ENCODE measurements around the gene NFATC3. TPM values are rescaled to one million over a fixed set of nuclear protein-coding genes. Genes with fewer than 3 reads are reported as not detected.

NFATC3 gene
- total RNA-seq, 1 donor = 32.8 TPM

DNA sequence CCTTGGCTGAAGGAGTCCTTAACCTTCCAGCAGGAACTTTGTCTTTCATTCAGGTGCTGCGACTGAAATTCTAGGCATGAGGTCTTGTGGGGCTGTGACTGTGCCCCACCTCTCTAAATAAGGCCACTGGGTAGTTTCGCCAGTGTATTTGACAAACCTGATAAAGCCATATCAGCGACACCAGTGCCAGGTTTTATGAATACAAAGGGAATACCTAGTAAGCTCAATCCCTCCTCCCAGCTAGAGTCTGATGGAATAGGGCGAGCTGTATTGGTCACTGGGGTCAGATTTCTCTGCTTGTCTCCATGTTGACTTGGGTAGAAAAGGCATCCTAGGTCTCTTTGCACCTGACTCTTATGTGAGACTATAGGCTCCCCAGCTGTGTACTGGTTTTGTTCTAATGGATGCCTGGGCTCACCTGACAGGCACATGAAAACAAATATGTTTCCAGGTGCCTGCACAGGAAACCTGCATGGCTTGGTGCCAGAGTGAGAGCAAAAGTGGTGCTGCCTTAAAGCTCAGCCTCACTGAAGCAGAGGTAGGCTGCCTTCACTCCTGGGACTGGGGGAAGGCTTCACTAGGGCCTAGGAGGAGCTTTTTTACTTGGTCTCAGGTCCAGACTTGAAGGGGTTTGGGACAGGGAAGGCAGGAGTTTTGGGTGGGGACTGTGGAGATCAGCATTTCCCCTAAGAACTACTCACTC, 187.5 kb downstream of the NFATC3 start:
- TF ChIP-seq, protein P1, sequence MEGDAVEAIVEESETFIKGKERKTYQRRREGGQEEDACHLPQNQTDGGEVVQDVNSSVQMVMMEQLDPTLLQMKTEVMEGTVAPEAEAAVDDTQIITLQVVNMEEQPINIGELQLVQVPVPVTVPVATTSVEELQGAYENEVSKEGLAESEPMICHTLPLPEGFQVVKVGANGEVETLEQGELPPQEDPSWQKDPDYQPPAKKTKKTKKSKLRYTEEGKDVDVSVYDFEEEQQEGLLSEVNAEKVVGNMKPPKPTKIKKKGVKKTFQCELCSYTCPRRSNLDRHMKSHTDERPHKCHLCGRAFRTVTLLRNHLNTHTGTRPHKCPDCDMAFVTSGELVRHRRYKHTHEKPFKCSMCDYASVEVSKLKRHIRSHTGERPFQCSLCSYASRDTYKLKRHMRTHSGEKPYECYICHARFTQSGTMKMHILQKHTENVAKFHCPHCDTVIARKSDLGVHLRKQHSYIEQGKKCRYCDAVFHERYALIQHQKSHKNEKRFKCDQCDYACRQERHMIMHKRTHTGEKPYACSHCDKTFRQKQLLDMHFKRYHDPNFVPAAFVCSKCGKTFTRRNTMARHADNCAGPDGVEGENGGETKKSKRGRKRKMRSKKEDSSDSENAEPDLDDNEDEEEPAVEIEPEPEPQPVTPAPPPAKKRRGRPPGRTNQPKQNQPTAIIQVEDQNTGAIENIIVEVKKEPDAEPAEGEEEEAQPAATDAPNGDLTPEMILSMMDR (IDR thresholded peaks at IDR 0.05; ENCODE audit: insufficient read depth, low read depth, low read length) = no peak
- H3K4me3 ChIP-seq (ENCODE audit: low read depth, low read length) = no peak overlapping the region
- no peak for DNase-seq (ENCODE audit: low read depth)

DNA sequence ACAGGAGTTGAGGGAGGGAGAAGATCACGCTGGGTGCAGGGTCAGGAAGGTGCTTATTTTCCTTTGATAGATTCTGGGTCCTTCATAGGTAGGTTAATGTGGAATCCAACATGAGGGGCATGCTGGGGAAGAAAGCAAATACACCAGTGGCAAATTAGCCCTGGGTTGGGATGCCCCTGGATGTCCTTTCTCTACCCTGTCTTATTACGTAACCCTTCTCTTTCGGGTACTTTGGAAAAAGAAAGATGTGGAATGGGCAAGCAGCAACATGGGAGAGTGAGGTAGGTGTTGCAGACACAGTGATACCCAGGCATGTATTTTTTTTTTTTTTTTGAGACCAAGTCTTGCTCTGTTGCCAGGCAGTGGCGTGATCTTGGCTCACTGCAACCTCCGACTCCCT, 188.3 kb downstream of the NFATC3 start:
- TF ChIP-seq, protein P1 (IDR thresholded peaks at IDR 0.05; ENCODE audit: insufficient read depth, low read depth, low read length) = no peak
- DNase-seq (ENCODE audit: low read depth) = no peak
- no peak overlapping the region for H3K4me3 ChIP-seq (ENCODE audit: low read depth, low read length)

DNA sequence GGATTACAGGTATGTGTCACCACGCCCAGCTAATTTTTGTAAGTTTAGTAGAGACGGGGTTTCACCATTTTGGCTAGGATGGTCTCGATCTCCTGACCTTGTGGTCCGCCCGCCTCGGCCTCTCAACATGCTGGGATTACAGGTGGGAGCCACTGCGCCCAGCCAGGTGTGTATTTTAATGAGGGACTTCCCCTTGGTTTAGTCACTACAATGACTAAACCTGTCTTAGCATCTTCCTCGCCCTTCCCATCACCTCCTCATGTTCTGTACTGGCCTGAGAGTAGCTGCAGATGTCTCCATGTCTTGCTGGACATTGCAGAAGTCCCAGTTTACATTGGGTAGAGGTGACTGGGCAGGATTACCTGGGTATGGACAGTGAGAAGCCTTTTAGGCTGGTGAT, 188.7 kb downstream of the NFATC3 start:
- no peak for DNase-seq (ENCODE audit: low read depth)
- TF ChIP-seq, protein P1 (IDR thresholded peaks at IDR 0.05; ENCODE audit: insufficient read depth, low read depth, low read length) = no peak
- H3K4me3 ChIP-seq (ENCODE audit: low read depth, low read length) = no peak overlapping the region

DNA sequence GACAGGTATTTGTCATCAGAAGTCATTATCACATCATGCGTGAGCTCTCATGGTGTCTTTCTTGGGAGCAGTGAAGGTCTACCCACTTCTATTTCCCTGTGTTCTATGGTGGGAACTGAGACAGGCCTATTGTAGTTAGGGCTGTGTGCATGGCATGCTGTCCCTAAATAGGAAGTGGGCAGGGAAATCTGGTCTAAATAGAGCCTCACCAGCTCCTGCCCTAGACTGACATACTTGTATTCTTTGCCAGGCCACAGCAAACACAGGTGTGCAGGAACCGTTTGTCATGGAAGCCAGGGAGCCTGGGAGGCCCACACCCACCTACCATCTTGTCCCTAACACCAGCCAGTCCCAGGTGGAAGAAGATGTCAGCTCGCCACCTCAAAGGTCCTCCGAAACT, 189.3 kb downstream of the NFATC3 start:
- H3K4me3 ChIP-seq (ENCODE audit: low read depth, low read length) = no peak overlapping the region
- DNase-seq (ENCODE audit: low read depth) = no peak
- TF ChIP-seq, protein P1 (IDR thresholded peaks at IDR 0.05; ENCODE audit: insufficient read depth, low read depth, low read length) = no peak

DNA sequence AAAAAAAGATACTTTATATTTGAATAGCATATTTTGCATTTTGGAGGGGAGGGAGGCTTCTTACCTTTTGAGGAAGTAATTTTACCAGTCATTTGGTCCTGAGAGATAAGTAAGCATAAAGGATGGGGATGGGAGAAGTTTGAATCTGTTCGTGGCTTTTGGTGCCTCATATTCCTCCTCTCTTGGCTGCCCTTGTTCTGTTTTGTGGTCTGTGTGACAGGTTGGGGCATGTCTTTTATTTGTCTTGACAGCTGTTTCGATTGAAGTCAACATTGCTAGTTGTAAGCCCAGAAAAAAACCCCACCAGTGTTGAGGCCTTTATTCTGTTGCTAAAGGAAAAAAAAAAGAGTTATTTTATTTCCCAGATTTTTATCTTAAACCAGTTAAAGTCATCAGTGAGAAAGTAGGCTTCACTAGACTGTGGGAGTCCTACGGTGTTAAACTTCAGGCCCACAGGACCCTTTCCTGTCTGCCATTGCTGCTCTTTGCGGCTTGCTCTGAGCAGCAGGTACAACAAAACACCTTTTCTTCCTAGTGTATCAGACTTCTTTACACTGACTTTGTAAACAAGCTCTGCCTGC, 190.5 kb downstream of the NFATC3 start:
- H3K4me3 ChIP-seq (ENCODE audit: low read depth, low read length) = no peak overlapping the region
- no peak for DNase-seq (ENCODE audit: low read depth)
- TF ChIP-seq, protein P1 (IDR thresholded peaks at IDR 0.05; ENCODE audit: insufficient read depth, low read depth, low read length) = no peak

DNA sequence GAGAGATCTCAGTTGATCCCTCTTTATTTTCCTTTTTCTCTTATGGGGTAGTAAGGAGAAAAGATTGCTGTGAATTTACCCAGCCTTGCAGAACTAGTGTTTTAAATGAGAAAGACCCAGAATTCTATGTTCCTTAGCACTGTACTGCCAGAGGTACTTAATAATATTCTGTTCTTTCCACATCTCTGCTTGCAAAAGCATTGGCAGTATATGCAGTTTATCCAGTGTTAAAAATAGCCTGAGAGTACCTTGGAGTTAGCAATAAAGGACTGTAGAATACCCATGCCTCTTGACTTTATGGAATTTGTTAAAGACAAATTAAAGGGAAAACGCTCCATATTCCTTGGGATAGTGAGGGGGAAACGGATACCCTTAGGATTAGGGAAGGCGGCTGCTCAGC, 191.1 kb downstream of the NFATC3 start:
- TF ChIP-seq, protein P1 (IDR thresholded peaks at IDR 0.05; ENCODE audit: insufficient read depth, low read depth, low read length) = no peak
- DNase-seq (ENCODE audit: low read depth) = no peak
- H3K4me3 ChIP-seq (ENCODE audit: low read depth, low read length) = no peak overlapping the region

Small RNA genes lying within 50 kb of the gene (small RNA-seq; reads per million reads assigned to genes)
- gene RF00019 (not detected), gene RF00554 (not detected)

Other genes with a start within 250 kb of the NFATC3 start
- 24.8 and 28.9 TPM in 2 replicates for gene THAP11, start 243.1 kb upstream of the NFATC3 start, total RNA-seq
- gene NUTF2, start 238.4 kb upstream of the NFATC3 start, total RNA-seq = 255 and 342 TPM in 2 replicates
- gene CENPT, start 237.7 kb upstream of the NFATC3 start, total RNA-seq = 31.6 and 39.7 TPM in 2 replicates
- gene EDC4, start 212.3 kb upstream of the NFATC3 start, total RNA-seq = 60.6 and 85.1 TPM in 2 replicates
- gene NRN1L, start 200.5 kb upstream of the NFATC3 start, total RNA-seq = not detected in 2 replicates
- gene PSKH1, start 192.1 kb upstream of the NFATC3 start, total RNA-seq = 13.0 and 13.2 TPM in 2 replicates
- 1.3 TPM in 1 of 2 replicates, not detected in the other for gene CTRL, start 153.5 kb upstream of the NFATC3 start, total RNA-seq
- gene PSMB10, start 148.5 kb upstream of the NFATC3 start, total RNA-seq = 54.0 and 72.8 TPM in 2 replicates
- 8.6 and 9.3 TPM in 2 replicates for gene LCAT, start 141.2 kb upstream of the NFATC3 start, total RNA-seq
- gene SLC12A4, start 116.7 kb upstream of the NFATC3 start, total RNA-seq = 90.5 and 104 TPM in 2 replicates
- gene DPEP3, start 104.9 kb upstream of the NFATC3 start, total RNA-seq = not detected in 2 replicates
- gene DPEP2, start 85.9 kb upstream of the NFATC3 start, total RNA-seq = under 0.01 TPM in 1 of 2 replicates, not detected in the other
- under 0.01 TPM in 1 of 2 replicates, not detected in the other for gene DPEP2NB, start 69.5 kb upstream of the NFATC3 start, total RNA-seq
- 12.1 and 13.2 TPM in 2 replicates for gene DDX28, start 62.1 kb upstream of the NFATC3 start, total RNA-seq
- gene DUS2, start 62.1 kb upstream of the NFATC3 start, total RNA-seq = 14.5 and 19.4 TPM in 2 replicates
- under 0.01 and 0.86 TPM in 2 replicates for gene ESRP2, start 150.8 kb downstream of the NFATC3 start, total RNA-seq
- 17.4 and 19.9 TPM in 2 replicates for gene PLA2G15, start 160.0 kb downstream of the NFATC3 start, total RNA-seq
- gene SLC7A6, start 179.2 kb downstream of the NFATC3 start, total RNA-seq = 24.8 and 49.7 TPM in 2 replicates
- 14.2 and 16.8 TPM in 2 replicates for gene SLC7A6OS, start 225.6 kb downstream of the NFATC3 start, total RNA-seq
- 42.7 and 42.8 TPM in 2 replicates for gene PRMT7, start 225.6 kb downstream of the NFATC3 start, total RNA-seq